Head of caudate nucleus (tissue), 42 donors: ENCODE results near the gene SERPINB3.
"Not testable (repeated sequence)": the region's sequence is repeated elsewhere in the genome, so short reads cannot be mapped to it uniquely, and the experiment has no call there.

Experiments used
- DNase-seq, 42 donors: peaks; one replicate each; pipeline versions ENCODE4 v3.0.0 to v3.0.0-alpha.2; 2020 to 2021; ENCODE audit warnings: mixed read lengths in 7 of 42
- intact Hi-C: fragments of 100-400 bp; cut with DNase I; formaldehyde crosslinking; loops from one replicate; pipeline ENCODE4 v1.15.0; 2022

The SERPINB3 gene

DNA sequence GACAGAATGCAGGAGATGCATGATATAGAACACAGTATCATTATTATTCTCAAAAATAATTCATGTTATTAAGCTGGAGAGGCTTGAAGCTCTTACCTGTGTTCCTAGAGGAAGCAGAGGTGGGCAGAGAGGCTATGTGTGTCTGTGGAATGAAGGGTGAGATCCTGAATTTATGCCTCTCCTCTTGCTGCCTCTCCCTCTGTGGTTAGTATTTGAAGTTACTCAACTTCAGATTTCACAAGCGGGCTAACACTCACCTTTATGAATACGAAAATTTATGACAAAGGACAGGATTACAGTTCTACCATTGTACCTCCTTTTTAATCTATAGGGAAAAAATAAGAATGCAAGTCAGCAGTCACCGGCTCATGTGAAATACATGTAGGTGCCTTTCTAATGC is at the start of gene SERPINB3:
Gene SERPINB3 (minus strand): TSS at position 144 of the 400 bp plus-strand sequence. CDS start 677 bp downstream, outside the sequence.
- DNase-seq, intact Hi-C loops: not testable (repeated sequence)

DNA sequence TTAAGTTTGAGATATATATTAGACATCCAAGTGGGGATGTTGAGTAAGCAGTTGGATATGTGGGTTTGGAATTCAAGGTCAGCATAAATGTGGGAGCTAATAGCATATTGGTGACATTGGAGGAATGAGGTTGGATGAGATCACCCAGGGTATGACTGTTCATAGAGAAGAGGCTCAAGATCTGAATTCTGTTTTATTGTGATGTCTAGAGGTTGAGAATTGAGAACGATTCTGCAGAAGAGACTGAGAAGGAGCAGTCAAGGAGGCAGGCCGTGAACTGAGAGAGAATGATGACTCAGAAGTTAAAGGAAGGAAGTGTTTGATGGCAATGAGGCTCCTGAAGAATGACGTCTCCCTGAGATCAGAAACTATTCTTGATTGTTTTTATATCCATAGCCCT is 47.0 kb upstream of the SERPINB3 start:
- intact Hi-C loops, result no loop called here
- DNase-seq, result no peak

DNA sequence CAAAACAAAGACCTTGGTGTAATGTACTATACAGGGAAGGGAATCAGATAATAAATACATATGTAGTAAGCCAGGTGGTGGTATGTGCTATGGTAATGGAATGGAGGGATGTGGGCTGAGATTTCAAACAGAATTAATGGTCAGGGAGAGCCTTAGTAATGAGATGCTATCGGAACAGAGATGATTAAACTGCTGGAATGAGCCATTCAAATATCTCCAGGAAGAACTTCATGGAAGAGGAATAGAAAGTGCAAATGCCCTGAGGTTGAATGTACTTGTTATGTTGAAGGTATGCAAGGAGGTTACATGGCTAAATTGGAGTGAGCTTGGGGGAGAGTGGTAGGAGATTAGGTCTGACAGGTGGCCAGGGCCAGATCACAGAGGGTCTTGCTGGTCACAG is 46.1 kb upstream of the SERPINB3 start:
- intact Hi-C loops, result no loop called here
- no peak for DNase-seq

DNA sequence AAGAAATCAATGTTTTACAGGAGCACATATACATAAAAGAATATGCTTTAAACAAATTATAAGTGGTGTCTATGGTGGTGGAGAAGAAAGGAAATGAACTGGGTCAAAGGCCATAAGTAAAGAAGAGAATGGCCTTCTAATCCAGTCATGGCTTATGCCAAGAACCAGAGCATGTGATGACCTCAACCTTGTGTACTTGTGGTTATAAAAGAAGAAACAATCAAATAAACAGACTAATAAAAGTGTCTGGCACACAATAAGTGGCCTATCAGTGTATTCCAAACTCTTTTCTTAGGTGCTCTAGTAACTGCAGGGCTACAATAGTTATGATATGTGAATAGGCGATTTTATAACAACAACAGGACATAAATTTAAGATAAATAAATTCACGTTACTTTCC is 43.7 kb upstream of the SERPINB3 start:
- intact Hi-C loops, result no loop called here
- DNase-seq, result no peak

DNA sequence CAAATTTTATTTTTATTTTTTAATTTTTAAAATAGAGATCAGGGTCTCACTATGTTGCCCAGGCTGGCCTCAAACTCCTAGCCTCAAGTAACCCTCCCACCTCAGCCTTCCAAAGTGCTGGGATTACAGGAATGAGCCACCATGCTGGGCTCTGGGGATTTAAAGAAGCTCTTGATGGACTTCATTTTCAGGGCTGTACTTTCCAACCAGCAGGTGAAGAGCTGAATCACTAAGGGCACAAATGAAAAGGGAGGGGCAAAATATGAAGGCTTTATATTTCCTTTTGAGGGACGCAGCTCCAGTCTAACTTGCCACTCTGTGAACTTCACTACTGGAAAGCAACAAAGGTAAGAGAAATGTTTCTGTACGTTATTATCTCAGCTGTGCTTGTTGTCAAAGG is 41.0 kb upstream of the SERPINB3 start, which contains the start of gene SERPINB11:
Gene SERPINB11 (plus strand): TSS at position 301 of the 400 bp plus-strand sequence. CDS start 7,234 bp downstream, outside the sequence.
- DNase-seq, result no peak
- intact Hi-C loops, result no loop called here

DNA sequence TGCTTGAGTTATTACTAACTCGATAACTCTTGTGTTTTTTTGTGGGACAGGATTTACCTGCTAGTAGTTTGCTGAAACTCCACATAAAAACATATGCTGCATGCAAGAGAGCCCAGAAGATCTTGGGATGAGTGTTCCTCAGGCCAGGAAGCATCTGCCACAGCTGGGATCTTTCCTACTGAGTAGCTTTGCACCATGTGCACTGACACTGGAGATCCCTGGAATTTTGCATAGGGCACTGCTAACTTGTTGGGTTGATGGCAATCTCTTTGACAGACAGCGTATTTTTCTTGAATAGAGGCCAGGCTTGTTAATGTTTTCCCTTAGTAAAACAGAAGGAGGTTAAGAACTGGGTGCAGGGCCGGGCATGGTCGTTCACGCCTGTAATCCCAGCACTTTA is 40.3 kb upstream of the SERPINB3 start:
- intact Hi-C loops, result no loop called here
- DNase-seq, result no peak

DNA sequence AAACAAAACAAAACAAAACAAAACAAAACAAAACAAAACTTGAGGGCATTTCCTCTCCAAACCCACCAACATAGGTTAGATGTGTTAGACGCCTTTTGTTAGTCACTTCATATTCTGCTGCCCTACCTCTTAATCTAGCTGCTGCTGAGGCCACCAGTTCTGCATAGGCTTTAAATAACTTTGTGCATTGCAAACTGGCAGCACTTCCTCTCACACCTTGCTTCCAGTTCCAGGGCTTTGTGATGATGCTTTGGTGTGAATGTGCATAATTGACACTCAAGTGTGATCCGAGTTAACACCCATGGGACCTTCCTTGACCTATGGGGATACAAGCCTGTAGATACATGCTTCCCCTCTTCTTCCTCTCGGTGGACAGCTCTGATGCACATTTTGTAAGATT is 38.8 kb upstream of the SERPINB3 start:
- intact Hi-C loops, result no loop called here
- no peak for DNase-seq

DNA sequence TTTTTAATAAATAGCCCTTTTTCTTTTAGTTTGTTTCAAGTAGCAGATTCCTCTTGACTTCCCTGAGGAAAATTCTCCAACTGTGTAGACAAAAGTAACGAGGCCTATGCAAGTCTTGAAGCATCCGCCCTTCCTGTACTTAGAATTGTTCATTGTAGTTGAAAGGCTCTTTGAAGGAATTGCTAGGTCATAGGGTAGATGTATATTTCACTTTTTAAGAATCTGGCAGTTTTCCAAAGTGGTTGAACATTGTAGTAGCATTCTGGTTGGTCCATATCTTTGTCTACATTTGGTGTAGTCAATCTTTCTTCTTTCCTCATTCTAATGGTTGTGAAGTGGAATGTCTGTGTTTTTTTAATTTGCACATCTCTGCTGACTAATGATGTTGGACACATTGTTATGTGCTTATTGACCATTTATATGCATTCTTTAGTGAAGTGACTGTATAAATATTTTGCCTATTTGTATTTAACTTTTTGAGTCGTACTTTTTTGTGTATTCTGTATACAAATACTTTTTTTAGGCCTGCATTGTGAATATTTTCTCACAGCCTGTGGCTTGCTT is 35.5 kb upstream of the SERPINB3 start:
- intact Hi-C loops, result no loop called here
- DNase-seq, result no peak

DNA sequence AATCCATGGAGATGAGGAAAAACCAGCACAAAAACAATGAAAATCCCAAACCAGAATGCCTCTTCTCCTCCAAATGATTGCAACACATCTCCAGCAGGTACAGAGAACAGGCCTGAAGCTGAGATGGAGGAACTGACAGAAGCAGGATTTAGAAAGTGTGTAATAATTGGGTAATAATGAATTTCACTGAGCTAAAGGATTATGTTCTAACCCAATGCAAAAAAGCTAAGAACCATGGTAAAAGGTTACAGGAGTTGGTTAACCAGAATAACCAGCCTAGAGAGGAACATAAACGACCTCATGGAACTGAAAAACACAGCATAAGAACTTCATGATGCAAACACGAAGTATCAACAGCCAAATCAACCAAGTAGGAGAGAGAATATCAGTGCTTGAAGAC is 27.4 kb upstream of the SERPINB3 start:
- intact Hi-C loops, result no loop called here
- no peak for DNase-seq

DNA sequence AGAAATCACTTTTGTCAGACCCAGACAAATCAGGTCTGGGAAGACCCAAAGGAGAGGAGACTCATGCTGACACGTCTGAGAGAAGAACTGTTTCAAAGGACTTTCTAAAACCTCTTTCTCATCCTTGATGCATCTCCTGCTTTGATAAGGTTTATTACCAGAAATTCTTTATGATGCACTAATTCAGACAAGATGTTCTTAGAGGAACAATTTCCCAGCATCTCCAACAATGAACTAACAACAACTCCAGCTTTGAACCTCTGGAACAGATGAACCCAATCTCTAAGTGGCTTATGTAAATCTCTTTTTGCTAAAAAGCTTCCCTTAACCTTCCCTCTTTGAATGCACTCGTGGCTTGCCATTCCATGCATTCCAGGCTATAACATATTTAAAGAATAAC is 25.2 kb upstream of the SERPINB3 start:
- intact Hi-C loops, result no loop called here
- DNase-seq, result no peak

DNA sequence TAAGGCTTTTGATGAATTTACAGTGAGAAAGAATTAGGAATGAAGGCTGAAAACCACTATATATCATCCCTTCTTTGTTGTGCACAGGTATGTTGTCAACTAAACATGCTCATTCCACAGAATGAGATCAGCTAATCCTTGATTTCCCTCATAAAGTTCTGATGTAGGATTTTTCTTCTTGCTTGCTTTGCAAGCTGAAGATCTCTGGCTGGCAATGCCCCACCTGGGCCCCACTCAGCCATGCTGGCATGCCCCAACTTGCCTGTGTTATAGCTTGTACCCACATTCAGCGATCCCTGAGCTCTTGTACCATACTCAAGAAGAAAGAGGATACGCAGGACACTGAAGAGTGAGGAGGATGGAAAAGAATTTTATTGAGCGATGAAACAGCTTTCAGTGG is 23.0 kb upstream of the SERPINB3 start:
- intact Hi-C loops, result no loop called here
- DNase-seq, result no peak

DNA sequence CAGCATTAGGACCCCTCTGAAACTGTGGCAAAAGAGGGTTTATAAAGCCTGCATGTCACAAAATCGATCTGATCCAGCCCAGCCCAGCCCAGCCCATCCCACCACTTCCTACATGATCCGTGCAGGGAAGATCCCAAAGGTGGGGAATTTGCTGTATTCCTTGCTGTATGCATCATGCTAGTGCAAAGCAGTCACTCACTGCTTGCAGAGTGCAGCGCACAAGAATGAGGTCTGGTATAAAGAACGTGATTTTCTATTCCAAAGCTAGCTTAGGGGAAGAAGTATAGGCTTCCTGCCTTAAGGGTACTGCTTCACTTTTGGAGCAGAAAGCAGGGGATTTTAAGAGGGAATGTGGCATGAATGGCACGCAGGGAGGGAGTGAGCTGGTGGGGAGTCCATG is 22.2 kb upstream of the SERPINB3 start:
- DNase-seq, result no peak
- intact Hi-C loops, result no loop called here

DNA sequence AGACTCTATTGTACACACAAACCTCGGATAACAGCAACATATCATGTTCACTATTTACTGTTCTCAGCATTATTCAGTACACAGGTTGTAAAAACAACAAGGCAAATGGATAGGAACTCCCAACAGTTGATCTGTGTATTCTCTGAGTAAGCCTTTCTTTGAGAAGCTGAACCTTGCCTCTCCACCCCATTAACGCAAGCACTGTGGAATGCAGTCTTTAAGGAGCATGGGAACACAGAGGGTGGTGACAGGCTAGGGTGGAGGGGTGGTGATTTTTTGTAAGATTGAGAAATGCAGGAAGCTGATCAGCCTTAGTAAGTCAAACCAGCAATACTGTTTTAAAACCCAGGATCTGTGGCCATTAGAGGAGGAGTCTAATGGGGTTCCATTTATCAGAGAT is 21.5 kb upstream of the SERPINB3 start:
- DNase-seq, result no peak
- intact Hi-C loops, result no loop called here

DNA sequence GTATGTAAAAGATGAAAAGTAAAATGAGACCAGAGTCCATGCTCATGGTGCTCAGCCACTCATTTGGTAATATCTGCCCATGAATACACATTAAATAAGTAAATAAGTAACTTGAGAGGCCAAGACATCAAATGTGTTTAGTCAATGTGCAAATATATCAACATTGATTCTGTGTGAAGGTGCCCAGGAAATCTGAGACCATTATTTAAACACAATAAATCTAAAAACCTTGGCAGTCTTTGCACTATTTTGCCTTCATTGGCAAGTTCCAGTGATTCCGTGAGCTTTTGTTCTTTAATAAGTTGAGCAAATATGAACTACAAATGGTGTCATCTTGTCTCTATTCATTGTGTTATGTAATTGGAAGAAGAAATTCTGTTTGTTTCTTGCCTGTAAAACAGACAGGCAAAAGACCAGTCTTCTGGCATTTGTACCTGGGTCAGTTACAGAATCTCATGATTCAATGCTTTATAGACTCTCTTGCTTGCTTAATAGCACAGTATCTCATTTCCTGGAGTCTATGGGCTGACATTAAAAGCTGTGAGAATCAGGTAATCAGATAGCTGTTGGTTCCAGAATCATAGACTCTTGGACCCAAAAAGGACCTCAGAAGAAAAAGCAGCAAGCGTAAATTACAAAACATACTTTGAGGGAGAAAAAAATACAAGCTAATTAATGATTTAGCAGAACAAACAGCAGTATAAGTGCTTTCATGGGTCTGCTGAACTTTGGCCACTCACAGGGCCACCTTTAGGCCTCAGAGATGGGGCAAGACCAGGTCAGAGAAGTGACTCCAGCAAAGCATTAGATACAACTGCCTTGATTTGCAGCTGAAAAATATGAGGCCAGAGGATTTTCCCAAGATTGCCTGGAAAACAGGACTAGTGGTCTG is 20.0 kb upstream of the SERPINB3 start:
- intact Hi-C loops, result no loop called here
- DNase-seq, result no peak

DNA sequence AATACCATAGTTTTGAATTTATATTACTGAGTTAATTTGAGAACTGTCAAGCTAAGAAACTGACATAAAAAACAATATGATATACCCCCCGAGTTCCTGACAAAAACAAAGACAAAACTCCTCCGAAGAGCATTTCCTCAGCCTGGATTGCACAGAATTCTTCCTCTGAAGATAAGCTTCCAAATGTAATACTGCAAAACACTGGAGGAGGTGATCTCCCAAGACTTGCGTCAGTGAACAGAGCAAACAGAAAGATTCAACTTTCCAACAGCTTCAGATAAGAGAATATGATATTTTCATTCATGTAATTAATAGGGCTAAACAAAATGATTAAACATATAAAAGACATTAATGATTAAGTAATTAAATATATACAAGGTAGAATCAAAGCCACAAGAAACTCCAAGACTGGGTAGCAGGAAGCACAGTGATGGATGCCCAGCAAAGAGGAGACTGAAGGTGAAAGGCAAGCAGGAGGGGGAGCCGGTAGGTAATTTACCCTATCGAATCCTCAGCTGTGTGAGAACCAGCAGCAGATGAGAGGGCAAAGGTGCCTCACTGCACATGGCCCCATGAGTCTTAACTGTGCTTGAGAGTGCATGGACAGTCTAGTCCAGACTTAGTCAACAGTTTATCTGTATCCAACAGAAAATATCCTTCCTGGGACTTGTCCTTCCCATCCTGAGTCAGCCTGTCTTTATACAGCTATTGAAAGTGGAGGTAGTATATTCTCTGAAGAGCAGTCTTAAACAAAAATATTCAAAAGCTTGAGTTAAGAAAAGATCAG is 18.3 kb upstream of the SERPINB3 start:
- intact Hi-C loops, result no loop called here
- DNase-seq, result no peak

DNA sequence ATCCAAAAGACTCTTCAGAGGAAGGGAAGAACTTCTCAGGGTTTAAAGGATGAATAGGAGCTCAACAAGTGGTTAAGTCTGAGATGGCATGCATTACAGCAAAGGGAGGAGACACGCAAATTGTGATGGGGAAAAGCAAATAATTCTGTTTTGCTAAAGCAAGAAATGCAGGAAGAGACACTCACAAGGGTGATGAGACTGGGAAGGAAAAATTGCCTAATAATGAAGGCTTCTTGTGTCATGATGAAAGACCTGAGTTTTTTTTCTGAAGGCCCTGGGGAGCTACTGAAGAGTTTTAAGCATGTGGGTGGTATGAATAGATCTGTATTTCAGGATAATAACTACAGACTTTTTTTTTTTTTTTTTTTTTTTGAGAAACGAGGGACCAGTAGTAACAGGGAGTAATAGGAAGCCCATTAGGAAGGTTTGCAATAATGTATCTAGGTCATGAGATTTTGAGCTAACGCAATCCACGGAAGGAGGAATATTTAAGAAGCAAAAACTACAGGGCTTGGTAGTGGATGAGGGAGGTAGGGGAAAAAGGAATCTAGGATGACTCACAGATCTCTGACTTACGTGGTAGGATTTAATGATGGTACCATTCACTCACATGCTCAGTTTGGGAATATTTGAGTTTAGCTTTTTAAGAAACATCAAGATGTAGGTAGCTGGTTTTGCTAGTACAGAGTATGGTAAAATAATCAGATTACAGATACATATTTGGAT is 16.0 kb upstream of the SERPINB3 start:
- peak in 5 of 42 donors; percentile 12 to 43 (median 16) for DNase-seq
- intact Hi-C loops, result no loop called here

DNA sequence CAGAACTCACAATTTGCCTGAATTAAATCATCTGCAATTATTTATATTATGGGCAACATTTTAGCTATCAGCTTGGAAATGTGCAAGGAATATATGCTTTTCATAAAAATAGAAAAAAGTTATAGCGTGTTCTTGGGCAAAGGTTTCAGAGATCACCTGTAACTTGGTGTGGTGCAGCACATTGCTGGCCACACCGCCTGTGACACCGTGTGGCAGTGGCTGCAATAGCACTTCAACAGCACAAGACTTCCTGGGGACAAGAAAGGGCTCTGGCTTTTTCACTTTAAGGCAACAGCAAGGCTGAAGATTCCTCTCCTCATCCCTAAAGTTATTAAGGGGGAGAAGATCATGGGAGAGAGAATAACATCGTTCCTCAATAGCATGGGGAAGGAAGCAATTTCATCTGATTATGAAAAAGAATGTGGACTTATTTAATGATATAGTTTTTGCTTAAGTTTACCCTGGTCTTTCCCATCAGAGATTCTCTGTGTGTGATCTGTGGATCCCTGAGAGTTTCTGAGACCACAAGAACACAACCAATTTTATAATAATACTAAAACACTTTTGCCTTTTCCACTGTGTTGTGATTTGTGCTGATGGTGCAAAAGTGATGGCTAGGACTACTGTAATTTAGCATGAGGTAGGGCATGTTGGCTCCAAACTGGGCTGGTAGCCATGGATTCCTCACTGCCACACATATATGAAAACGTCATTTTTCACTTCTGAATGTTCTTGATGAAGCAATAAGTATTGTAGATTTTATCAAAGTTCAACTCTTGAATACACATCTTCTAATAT is 15.0 kb upstream of the SERPINB3 start:
- no peak for DNase-seq
- intact Hi-C loops, result no loop called here

DNA sequence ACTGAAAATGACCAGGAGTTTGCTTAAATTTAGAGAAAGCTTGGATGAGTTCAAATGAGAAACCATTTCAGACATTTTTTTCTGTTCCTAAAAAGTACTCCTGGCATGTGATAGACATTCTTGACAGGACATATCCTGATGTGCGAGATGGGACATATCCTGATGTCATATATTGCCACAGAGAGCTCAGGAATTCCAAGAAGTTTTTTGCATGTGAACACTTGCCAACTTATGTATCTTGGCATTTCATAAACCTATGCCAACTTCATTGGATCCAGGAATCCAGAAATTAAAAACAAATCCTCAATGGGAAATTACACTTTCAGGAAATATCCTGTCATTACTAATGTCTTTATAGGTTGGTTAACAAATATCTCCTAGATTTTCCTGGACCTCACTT is 2.9 kb upstream of the SERPINB3 start:
- intact Hi-C loops, result no loop called here

DNA sequence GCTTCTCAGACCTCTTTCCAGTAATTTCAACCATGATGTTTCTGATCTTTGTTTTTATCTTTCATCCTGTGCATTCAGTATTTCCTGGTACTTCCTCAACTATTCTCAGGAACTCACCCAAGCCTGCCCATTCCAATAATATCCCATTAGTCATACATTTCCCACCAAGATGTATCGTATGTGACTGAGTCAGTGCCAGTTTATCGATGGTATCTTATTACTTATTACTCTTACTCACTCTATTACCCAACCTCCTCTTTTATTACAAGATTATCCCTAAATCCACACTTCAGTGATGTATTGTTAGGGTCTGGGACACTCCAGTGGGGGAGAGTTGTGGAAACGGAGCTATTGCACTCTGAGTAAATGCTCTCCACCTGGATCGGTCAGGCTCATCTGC is 2.8 kb downstream of the SERPINB3 start:
- intact Hi-C loops, result not testable (repeated sequence)

More for the DNA sequence above, 2.9 kb upstream of the SERPINB3 start:
- DNase-seq, result no peak

More for the DNA sequence above, 2.8 kb downstream of the SERPINB3 start:
- not testable (repeated sequence) for DNase-seq
